Stimulated activated CD8-positive, alpha-beta memory T cell treated with anti-CD3 and anti-CD28 coated beads, Interleukin-15, amount 100 ng/mL, for 48 hours (primary cell): Measurements from ENCODE around the gene ZNF470.

Source experiments
- DNase-seq, 2 donors: peaks; one replicate each; pipeline ENCODE4 v3.0.0-alpha.2; 2020; ENCODE audit warnings: low read depth in 2 of 2

Gene ZNF470

GRCh38 chr19:56567274-56568120 lies at the start of gene ZNF470:
TSS of gene ZNF470 (plus strand) at chr19:56567468. CDS start at chr19:56570312, 2,844 bp downstream.
- peak; percentile 81 for DNase-seq

GRCh38 chr19:56525214-56525860 lies 41.9 kb upstream of the ZNF470 start:
- DNase-seq, result no peak

GRCh38 chr19:56537442-56537841 lies 29.8 kb upstream of the ZNF470 start:
- no peak for DNase-seq

GRCh38 chr19:56538254-56538760 lies 29.0 kb upstream of the ZNF470 start:
- DNase-seq, result peak; percentile 76 to 86

GRCh38 chr19:56538761-56539263 lies 28.5 kb upstream of the ZNF470 start, which contains the start of gene ZFP28:
TSS of gene ZFP28 (plus strand) at chr19:56538948. CDS start at chr19:56539019, 71 bp downstream.
- DNase-seq, result peak in 1 of 2 donors; percentile 64

GRCh38 chr19:56543776-56544175 lies 23.5 kb upstream of the ZNF470 start:
- no peak for DNase-seq

GRCh38 chr19:56547535-56547934 lies 19.7 kb upstream of the ZNF470 start:
- no peak for DNase-seq

GRCh38 chr19:56554272-56554869 lies 12.9 kb upstream of the ZNF470 start:
- DNase-seq, result no peak

GRCh38 chr19:56562766-56563165 lies 4.5 kb upstream of the ZNF470 start:
- no peak for DNase-seq

GRCh38 chr19:56566904-56567273 lies 379 bp upstream of the ZNF470 start:
- peak in 1 of 2 donors; percentile 3 for DNase-seq

GRCh38 chr19:56572589-56572988 lies 5.3 kb downstream of the ZNF470 start:
- no peak for DNase-seq

- DNase-seq, result no peak
Measured at GRCh38 chr19:56573914-56574313, 6.6 kb downstream of the ZNF470 start.

GRCh38 chr19:56577719-56578602 lies 10.7 kb downstream of the ZNF470 start:
- DNase-seq, result no peak

GRCh38 chr19:56594446-56594782 lies 27.1 kb downstream of the ZNF470 start:
- no peak for DNase-seq

GRCh38 chr19:56594783-56595547 lies 27.7 kb downstream of the ZNF470 start, which contains the start of gene ZNF71:
TSS of gene ZNF71 (plus strand) at chr19:56595302. CDS start at chr19:56601559, 6,257 bp downstream.
- peak; percentile 80 to 81 for DNase-seq

- no peak for DNase-seq
Measured at GRCh38 chr19:56595548-56595899, 28.3 kb downstream of the ZNF470 start.

- DNase-seq, result no peak
Measured at GRCh38 chr19:56596676-56597075, 29.4 kb downstream of the ZNF470 start.

- no peak for DNase-seq
Measured at GRCh38 chr19:56597696-56598095, 30.4 kb downstream of the ZNF470 start.

- DNase-seq, result no peak
Measured at GRCh38 chr19:56601375-56601774, 34.1 kb downstream of the ZNF470 start.

GRCh38 chr19:56603829-56604228 lies 36.6 kb downstream of the ZNF470 start:
- DNase-seq, result no peak
